H54 (cell line): ENCODE measurements around the gene XAGE2.

Experiments used
- DNase-seq: peaks from one replicate; pipeline ENCODE4 v3.0.0; 2011; ENCODE audit warnings: low spot score, mixed read lengths; ENCODE audit not compliant: insufficient read length
- FAIRE-seq: peaks from 3 replicates; lab custom pipeline; 2011; peaks lifted over from hg19 to GRCh38; lab: Jason Lieb, UNC
- POLR2A ChIP-seq: IDR thresholded peaks from 2 replicates; pipeline ENCODE4 v1.6.1; 2011; ENCODE audit warnings: low read depth, mild to moderate bottlenecking, low read length

XAGE2 gene

DNA sequence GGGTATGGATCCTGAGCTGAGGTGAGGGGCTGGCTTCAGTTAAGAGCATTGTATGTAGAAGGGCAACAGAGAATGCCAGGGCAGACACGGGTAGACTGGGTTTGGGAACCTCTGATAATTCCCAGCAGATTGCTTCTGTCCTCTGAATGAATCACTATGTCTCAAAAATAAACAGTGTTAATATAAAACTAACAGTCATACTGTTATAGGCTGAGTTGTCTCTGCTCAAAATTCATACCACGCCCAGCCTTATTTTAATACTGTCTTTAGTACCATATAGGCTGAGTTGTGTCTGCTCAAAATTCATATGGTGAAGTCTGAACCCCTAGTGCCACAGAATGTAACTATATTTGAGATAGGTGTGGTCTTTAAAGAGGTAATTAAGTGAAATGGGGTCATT, 10.0 kb downstream of the XAGE2 start:
- DNase-seq (no peak), FAIRE-seq (no peak)
- TF ChIP-seq POLR2A = no peak

GRCh38 chrX:52380993-52381392, 12.2 kb downstream of the XAGE2 start:
- FAIRE-seq (no peak), DNase-seq (no peak)
- no peak for TF ChIP-seq POLR2A

DNA sequence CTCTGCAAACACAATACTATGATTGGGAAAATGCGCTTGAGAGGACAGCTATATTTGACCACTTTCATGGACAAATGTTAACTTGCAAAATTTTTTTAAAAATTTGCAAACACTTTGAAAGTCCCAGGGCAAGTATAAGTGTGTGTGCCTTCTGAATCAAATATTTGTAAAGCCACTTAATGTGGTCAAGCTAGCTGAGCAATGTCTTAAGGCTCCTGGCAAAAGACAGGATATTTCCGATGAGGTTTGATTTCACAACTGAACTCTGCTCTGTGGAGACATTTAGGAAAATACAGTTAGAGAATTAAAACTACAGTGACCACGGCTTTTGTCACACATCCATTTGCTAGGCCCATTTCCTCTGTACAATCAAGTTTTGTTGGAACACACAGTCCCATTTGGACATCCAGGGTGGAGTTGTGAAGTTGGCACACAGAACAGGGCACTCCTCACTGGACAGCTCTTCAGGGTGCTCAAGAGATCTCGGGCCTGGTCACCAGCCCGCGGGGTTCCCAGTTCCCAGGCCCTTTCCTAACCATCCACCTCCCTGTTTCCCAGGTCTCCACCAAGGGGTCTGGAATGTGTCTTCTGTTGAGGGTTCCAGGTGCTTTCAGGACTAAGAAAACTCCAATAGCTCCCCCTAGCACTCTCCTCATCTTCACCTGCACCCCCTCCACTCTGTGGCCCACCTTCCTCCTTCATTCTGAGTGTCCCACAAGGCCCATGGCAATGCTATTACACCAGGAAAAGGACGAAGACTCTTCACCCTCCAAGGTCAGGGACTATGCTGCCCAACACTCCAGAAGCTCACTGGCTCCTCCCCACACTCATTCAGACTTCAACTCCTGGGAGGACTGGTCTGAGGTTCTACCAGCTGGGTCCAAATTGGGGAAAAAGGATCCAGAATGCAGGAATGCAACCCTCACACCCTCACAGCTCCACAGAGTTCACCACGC, 41.9 kb downstream of the XAGE2 start:
- TF ChIP-seq POLR2A = no peak
- no peak for FAIRE-seq
- no peak for DNase-seq

DNA sequence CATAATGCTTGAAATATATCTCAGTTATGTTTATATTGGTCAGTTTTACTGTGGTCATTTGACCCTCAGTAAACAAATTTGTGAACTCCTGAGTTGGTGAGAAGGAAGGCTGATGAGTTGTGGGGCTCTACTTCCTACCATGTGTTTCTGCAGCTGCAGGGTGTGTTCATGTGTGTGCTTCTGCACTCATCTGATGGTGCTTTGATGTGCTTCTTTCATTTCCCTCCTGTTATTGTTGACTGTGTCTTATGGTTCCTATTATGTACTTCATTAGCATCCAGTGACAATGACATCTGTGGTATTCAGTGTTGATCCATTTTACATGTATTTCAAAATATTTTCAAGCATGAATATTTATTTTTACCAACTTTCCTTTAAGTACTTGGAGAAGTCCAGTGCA, 46.5 kb downstream of the XAGE2 start:
- no peak for FAIRE-seq
- no peak for TF ChIP-seq POLR2A

GRCh38 chrX:52416816-52417215, 48.0 kb downstream of the XAGE2 start:
- DNase-seq (no peak), FAIRE-seq (no peak)
- TF ChIP-seq POLR2A = no peak

More for the DNA sequence above, 46.5 kb downstream of the XAGE2 start:
- no peak for DNase-seq

DNA sequence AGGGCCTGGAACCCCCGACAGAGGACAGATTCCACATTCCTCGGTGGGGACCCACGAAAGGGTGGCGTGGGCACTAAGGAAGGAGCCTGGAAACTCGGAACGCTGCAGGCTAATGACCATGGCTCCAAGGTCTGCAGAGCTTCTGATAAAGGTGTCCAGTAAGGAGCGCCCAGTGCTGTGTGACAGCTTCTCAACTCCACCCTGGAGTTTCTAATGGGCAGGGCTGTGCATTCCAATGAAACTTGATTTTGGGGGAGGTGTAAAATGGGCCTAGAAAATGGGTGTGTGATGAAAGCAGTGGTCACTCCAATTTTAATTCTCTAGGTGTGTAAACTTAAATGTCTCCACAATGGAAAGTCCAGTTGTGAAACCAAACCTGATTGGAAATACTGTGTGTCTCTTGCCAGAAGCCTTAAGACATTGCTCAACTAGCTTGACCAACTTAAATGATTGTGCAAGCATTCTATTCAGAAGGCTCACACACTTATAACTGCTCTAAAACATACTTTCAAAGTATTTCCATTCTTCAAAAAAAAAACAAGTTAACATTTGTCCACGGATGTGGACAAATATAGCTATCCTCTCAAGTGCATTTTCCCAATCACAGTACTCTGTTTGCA, 52.1 kb downstream of the XAGE2 start:
- FAIRE-seq (no peak), DNase-seq (no peak)
- no peak for TF ChIP-seq POLR2A

DNA sequence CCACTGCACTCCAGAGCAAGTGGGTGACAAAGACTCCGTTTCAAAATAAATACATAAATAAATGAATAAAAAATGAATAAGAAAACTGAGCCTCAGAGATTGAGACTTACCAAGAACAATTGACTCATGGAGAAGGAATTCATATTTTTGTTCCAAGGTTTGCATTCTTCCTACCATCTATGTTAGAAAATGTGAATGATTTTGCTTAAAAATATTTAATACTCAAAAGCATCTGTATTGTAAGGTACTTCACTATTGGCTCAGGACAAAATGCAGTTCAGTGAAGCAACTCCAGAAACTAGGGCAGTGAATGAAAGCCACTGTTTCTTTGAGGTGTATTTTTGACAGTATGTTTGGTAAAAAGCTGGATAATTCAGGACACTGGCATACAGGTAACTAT, 54.1 kb downstream of the XAGE2 start:
- DNase-seq (no peak), FAIRE-seq (no peak)
- no peak for TF ChIP-seq POLR2A

GRCh38 chrX:52424656-52425055, 55.8 kb downstream of the XAGE2 start:
- FAIRE-seq (no peak), DNase-seq (no peak)
- no peak for TF ChIP-seq POLR2A
